Transverse colon (tissue), 4 donors: ENCODE data around the gene TMEM175.

Experiments
- EP300 ChIP-seq: sonication (generic); formaldehyde crosslinking; IDR thresholded peaks from one replicate; pipeline ENCODE4 v1.6.1; 2017; ENCODE audit warnings: antibody characterized with exemption, low read depth
- POLR2A ChIP-seq: fragments of 450-650 bp; IDR thresholded peaks from one replicate; pipeline ENCODE4 v1.6.1; 2016; ENCODE audit warnings: antibody characterized with exemption, mild to moderate bottlenecking, moderate library complexity
- POLR2AphosphoS5 ChIP-seq, 3 donors: sonication (generic); formaldehyde crosslinking; IDR thresholded peaks; one replicate each; pipeline ENCODE4 v1.6.1; 2016; ENCODE audit warnings: antibody characterized with exemption in 3 of 3
- TF ChIP-seq, protein P1 (sequence below), 5 experiments: fragments of 200-600 bp in 3 of 5; fragments of 450-650 bp in 2 of 5; sonication (generic) in 3 of 5; IDR thresholded peaks; 1 replicate in 2 of 5; 2 replicates in 3 of 5; pipeline ENCODE4 v1.5.1; 2016 to 2017; ENCODE audit warnings: antibody characterized with exemption in 5 of 5, inconsistent platforms in 3 of 5, mild to moderate bottlenecking in 2 of 5, moderate library complexity in 1 of 5

DNA sequence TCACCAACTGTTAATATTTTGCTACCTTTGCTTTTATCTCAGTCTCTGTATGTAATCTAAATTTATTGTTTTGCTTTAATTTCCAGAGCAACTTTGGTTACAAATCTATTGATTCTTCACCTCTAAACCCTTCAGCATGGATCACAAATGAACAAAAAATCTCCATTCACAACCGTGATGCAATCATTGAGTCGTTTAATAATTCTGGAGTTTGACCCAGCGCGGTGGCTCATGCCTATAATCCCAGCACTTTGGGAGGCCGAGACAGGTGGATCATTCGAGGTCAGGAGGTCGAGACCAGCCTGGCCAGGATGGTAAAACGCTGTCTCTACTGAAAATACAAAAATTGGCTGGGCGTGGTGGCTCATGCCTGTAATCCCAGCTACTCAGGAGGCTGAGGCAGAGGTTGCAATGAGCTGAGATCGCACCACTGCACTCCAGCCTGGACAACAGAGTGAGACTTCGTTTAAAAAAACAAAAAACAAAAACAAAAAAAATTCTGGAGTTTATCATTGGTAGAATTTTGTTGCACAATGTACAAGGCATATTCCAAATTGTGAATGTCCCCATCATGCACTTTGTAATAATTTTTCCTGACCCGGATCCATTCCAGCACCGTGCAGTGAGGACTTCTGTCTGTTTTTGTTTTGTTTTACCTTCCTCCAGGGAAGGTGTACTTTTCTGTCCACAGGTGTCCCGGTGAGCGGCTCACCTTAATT lies 52.2 kb downstream of the TMEM175 start:
- TF ChIP-seq, protein P1, sequence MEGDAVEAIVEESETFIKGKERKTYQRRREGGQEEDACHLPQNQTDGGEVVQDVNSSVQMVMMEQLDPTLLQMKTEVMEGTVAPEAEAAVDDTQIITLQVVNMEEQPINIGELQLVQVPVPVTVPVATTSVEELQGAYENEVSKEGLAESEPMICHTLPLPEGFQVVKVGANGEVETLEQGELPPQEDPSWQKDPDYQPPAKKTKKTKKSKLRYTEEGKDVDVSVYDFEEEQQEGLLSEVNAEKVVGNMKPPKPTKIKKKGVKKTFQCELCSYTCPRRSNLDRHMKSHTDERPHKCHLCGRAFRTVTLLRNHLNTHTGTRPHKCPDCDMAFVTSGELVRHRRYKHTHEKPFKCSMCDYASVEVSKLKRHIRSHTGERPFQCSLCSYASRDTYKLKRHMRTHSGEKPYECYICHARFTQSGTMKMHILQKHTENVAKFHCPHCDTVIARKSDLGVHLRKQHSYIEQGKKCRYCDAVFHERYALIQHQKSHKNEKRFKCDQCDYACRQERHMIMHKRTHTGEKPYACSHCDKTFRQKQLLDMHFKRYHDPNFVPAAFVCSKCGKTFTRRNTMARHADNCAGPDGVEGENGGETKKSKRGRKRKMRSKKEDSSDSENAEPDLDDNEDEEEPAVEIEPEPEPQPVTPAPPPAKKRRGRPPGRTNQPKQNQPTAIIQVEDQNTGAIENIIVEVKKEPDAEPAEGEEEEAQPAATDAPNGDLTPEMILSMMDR (IDR thresholded peaks at IDR 0.05), result no peak
- no peak for TF ChIP-seq EP300
- TF ChIP-seq POLR2A, result no peak
- TF ChIP-seq POLR2AphosphoS5 (IDR thresholded peaks at IDR 0.05), result no peak
